HepG2 (cell line): ENCODE results near the gene CLEC16A. TPM values are rescaled to one million over a fixed set of nuclear protein-coding genes. Genes with fewer than 3 reads are reported as not detected.

Source experiments
- DPF2 ChIP-seq: sonication (generic); formaldehyde crosslinking; IDR thresholded peaks from 2 replicates; pipeline ENCODE4 v1.4.0; 2020; ENCODE audit warnings: mild to moderate bottlenecking, low read depth, missing genetic modification reagents, borderline replicate concordance
- EHMT2 ChIP-seq: fragments of 200-600 bp; sonication (generic); IDR thresholded peaks from 2 replicates; pipeline ENCODE4 v1.7.0; 2017; ENCODE audit warnings: antibody characterized with exemption, low read depth, low read length, borderline replicate concordance
- FLYWCH1 ChIP-seq: sonication (generic); formaldehyde crosslinking; IDR thresholded peaks from 2 replicates; pipeline ENCODE4 v1.8.1; 2023; ENCODE audit warnings: mild to moderate bottlenecking, missing genetic modification reagents
- FOXK2 ChIP-seq: fragments of 450-650 bp; IDR thresholded peaks from 2 replicates; pipeline ENCODE4 v1.6.1; 2016
- KLF9 ChIP-seq: IDR thresholded peaks from 2 replicates; pipeline ENCODE4 v1.6.1; 2016; ENCODE audit warnings: low read depth
- NFYB ChIP-seq: sonication (generic); formaldehyde crosslinking; IDR thresholded peaks from 2 replicates; pipeline ENCODE4 v1.4.0; 2020; ENCODE audit warnings: missing genetic modification reagents
- SPEN ChIP-seq: sonication (generic); formaldehyde crosslinking; IDR thresholded peaks from 2 replicates; pipeline ENCODE4 v1.5.1; 2020; ENCODE audit warnings: low read depth, mild to moderate bottlenecking, missing genetic modification reagents
- TCF12 ChIP-seq, 2 experiments: fragments of 450-650 bp in 1 of 2; sonication (generic) in 1 of 2; formaldehyde crosslinking in 1 of 2; IDR thresholded peaks; 2 replicates each; pipeline versions ENCODE4 v1.6.1 to v1.8.0; 2017 to 2022; ENCODE audit warnings: antibody characterized with exemption in 1 of 2, mild to moderate bottlenecking in 1 of 2, missing genetic modification reagents in 1 of 2, moderate library complexity in 1 of 2
- TSC22D2 ChIP-seq: sonication (generic); formaldehyde crosslinking; IDR thresholded peaks from 2 replicates; pipeline ENCODE4 v1.5.1; 2020; ENCODE audit warnings: missing genetic modification reagents, mild to moderate bottlenecking, borderline replicate concordance
- ZBTB33 ChIP-seq: sonication (generic); formaldehyde crosslinking; IDR thresholded peaks from 2 replicates; pipeline ENCODE4 v1.4.0; 2020; ENCODE audit warnings: missing genetic modification reagents
- ZNF274 ChIP-seq: sonication (generic); formaldehyde crosslinking; IDR thresholded peaks from 2 replicates; pipeline ENCODE4 v1.5.1; 2020; ENCODE audit warnings: mild to moderate bottlenecking, missing genetic modification reagents
- ZNF383 ChIP-seq: sonication (generic); formaldehyde crosslinking; IDR thresholded peaks from 2 replicates; pipeline ENCODE4 v1.4.0; 2020; ENCODE audit warnings: missing genetic modification reagents, mild to moderate bottlenecking, borderline replicate concordance
- ZNF468 ChIP-seq: sonication (generic); formaldehyde crosslinking; IDR thresholded peaks from 2 replicates; pipeline ENCODE4 v1.8.0; 2022; ENCODE audit warnings: mild to moderate bottlenecking, moderate library complexity, missing genetic modification reagents
- ZNF558 ChIP-seq: sonication (generic); formaldehyde crosslinking; IDR thresholded peaks from 2 replicates; pipeline ENCODE4 v1.9.0; 2022; ENCODE audit warnings: mild to moderate bottlenecking, missing genetic modification reagents, borderline replicate concordance
- ZNF772 ChIP-seq: sonication (generic); formaldehyde crosslinking; IDR thresholded peaks from 2 replicates; pipeline ENCODE4 v1.5.0; 2020; ENCODE audit warnings: mild to moderate bottlenecking, missing genetic modification reagents
- polyA plus RNA-seq, 8 experiments: library from polyadenylated mRNA; depleted of rRNA in 3 of 8; stranded (reverse) in 7 of 8; unstranded in 1 of 8; fragments of >200 nt; fragmentation: Illumina TruSeq in 4 of 8; extraction: Trizol in 4 of 8; gene quantifications; 2 replicates each; pipeline versions ENCODE4 v1.2.1 to v1.2.3, GENCODE V29; 2011 to 2016; ENCODE audit warnings: low read depth in 4 of 8, missing spikeins in 1 of 8, mixed read lengths in 1 of 8; ENCODE audit not compliant: insufficient read depth in 1 of 8
- total RNA-seq, 5 experiments: library from RNA; depleted of rRNA; stranded (reverse); fragments of >200 nt; fragmentation: Illumina TruSeq; extraction: Trizol; gene quantifications; 2 replicates each; pipeline ENCODE4 v1.2.3, GENCODE V29; 2016; ENCODE audit warnings: low read depth in 1 of 5
- TF ChIP-seq, protein P1 (sequence below): sonication (generic); formaldehyde crosslinking; IDR thresholded peaks from 2 replicates; pipeline ENCODE4 v1.5.0; 2020; ENCODE audit warnings: mild to moderate bottlenecking, missing genetic modification reagents, borderline replicate concordance
- TF ChIP-seq, protein P2 (sequence below): sonication (generic); formaldehyde crosslinking; IDR thresholded peaks from 2 replicates; pipeline ENCODE4 v1.5.0; 2020; ENCODE audit warnings: mild to moderate bottlenecking, missing genetic modification reagents, borderline replicate concordance
- TF ChIP-seq, protein P3 (sequence below): sonication (generic); formaldehyde crosslinking; IDR thresholded peaks from 2 replicates; pipeline ENCODE4 v1.5.0; 2020; ENCODE audit warnings: missing genetic modification reagents

The CLEC16A gene
- total and polyA plus RNA-seq, 2 of the 13 experiments (the other 11 are each of a cell fraction or from before 2014, with no cell fraction given), result 8.5 to 10.3 TPM

DNA sequence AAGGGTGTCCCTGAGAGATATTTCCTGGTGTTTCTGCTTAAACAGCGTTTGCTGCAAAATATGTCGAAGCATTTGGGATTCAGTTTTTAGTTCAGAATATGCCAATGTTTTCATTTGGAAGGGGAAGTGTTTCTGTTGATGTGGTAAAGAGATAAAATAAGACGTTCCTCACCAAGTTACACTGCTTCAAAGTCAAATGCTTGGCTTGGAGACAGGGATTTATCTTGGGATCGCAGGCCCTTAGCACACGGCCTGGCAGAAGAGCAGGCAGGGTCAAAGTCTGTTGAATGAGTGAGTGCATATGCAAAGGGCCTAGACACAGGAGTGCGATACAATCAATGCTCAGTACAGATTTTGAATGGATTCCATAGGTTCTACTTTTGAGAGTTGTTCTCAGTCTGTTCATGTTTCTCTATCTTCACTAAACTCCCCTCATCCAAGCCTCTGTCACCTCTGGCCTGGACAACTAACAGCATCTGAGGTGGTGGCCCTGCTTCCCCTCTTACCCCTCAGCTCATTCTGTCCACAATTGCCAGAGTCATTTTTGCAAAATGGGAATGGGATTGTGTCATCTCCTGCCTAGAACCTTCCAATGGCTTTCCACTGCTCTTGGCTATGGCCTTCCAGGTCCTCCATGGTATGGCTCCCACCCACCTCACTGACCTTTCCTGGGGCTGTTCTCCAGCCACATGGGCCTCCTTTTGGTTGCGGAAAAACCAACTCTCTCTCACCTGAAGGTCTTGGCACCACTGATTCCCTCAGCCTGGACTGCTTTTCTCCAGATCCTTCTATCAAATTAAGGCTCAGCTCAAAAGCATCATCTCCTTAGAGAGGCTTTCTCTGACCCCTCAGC lies 5.3 kb upstream of the CLEC16A start (continued):
- TF ChIP-seq, protein P1, sequence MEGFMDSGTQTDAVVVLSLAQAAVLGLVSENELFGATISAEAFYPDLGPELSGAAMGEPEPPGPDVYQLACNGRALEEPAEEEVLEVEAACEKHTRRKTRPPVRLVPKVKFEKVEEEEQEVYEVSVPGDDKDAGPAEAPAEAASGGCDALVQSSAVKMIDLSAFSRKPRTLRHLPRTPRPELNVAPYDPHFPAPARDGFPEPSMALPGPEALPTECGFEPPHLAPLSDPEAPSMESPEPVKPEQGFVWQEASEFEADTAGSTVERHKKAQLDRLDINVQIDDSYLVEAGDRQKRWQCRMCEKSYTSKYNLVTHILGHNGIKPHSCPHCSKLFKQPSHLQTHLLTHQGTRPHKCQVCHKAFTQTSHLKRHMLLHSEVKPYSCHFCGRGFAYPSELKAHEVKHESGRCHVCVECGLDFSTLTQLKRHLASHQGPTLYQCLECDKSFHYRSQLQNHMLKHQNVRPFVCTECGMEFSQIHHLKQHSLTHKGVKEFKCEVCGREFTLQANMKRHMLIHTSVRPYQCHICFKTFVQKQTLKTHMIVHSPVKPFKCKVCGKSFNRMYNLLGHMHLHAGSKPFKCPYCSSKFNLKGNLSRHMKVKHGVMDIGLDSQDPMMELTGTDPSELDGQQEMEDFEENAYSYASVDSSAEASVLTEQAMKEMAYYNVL (CRISPR knock-in tag), result 0 out of 2 replicates have a peak, but pooled peaks have one; percentile 48
- TF ChIP-seq, protein P2, sequence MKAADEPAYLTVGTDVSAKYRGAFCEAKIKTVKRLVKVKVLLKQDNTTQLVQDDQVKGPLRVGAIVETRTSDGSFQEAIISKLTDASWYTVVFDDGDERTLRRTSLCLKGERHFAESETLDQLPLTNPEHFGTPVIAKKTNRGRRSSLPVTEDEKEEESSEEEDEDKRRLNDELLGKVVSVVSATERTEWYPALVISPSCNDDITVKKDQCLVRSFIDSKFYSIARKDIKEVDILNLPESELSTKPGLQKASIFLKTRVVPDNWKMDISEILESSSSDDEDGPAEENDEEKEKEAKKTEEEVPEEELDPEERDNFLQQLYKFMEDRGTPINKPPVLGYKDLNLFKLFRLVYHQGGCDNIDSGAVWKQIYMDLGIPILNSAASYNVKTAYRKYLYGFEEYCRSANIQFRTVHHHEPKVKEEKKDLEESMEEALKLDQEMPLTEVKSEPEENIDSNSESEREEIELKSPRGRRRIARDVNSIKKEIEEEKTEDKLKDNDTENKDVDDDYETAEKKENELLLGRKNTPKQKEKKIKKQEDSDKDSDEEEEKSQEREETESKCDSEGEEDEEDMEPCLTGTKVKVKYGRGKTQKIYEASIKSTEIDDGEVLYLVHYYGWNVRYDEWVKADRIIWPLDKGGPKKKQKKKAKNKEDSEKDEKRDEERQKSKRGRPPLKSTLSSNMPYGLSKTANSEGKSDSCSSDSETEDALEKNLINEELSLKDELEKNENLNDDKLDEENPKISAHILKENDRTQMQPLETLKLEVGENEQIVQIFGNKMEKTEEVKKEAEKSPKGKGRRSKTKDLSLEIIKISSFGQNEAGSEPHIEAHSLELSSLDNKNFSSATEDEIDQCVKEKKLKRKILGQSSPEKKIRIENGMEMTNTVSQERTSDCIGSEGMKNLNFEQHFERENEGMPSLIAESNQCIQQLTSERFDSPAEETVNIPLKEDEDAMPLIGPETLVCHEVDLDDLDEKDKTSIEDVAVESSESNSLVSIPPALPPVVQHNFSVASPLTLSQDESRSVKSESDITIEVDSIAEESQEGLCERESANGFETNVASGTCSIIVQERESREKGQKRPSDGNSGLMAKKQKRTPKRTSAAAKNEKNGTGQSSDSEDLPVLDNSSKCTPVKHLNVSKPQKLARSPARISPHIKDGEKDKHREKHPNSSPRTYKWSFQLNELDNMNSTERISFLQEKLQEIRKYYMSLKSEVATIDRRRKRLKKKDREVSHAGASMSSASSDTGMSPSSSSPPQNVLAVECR (CRISPR knock-in tag), result peak; percentile 70
- TF ChIP-seq ZNF383 (CRISPR knock-in tag) (no peak), FOXK2 (no peak), NFYB (CRISPR knock-in tag) (no peak; the same call in 1 of the 2 replicates), SPEN (CRISPR knock-in tag) (peak; percentile 53; the same call in 1 of the 2 replicates), KLF9 (CRISPR knock-in tag) (no peak), ZNF274 (CRISPR knock-in tag) (0 out of 2 replicates have a peak, but pooled peaks have one; percentile 44), EHMT2 (0 out of 2 replicates have a peak, but pooled peaks have one; percentile 62), ZNF468 (CRISPR knock-in tag) (no peak), ZBTB33 (CRISPR knock-in tag) (peak; percentile 94), TCF12 (IDR thresholded peaks at IDR 0.05) (no peak), TCF12 (CRISPR knock-in tag; IDR thresholded peaks at IDR 0.05) (no peak), FLYWCH1 (CRISPR knock-in tag) (no peak), ZNF772 (CRISPR knock-in tag) (no peak), ZNF558 (CRISPR knock-in tag) (no peak), TSC22D2 (no peak), DPF2 (CRISPR knock-in tag) (peak; percentile 50; the same call in 1 of the 2 replicates)
- TF ChIP-seq, protein P3, sequence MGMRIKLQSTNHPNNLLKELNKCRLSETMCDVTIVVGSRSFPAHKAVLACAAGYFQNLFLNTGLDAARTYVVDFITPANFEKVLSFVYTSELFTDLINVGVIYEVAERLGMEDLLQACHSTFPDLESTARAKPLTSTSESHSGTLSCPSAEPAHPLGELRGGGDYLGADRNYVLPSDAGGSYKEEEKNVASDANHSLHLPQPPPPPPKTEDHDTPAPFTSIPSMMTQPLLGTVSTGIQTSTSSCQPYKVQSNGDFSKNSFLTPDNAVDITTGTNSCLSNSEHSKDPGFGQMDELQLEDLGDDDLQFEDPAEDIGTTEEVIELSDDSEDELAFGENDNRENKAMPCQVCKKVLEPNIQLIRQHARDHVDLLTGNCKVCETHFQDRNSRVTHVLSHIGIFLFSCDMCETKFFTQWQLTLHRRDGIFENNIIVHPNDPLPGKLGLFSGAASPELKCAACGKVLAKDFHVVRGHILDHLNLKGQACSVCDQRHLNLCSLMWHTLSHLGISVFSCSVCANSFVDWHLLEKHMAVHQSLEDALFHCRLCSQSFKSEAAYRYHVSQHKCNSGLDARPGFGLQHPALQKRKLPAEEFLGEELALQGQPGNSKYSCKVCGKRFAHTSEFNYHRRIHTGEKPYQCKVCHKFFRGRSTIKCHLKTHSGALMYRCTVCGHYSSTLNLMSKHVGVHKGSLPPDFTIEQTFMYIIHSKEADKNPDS (CRISPR knock-in tag), result no peak
